ENCODE data around the gene TICAM1.
"Not testable (repeated sequence)": the region's sequence is repeated elsewhere in the genome, so short reads cannot be mapped to it uniquely, and the experiment has no call there.

TICAM1 gene

DNA sequence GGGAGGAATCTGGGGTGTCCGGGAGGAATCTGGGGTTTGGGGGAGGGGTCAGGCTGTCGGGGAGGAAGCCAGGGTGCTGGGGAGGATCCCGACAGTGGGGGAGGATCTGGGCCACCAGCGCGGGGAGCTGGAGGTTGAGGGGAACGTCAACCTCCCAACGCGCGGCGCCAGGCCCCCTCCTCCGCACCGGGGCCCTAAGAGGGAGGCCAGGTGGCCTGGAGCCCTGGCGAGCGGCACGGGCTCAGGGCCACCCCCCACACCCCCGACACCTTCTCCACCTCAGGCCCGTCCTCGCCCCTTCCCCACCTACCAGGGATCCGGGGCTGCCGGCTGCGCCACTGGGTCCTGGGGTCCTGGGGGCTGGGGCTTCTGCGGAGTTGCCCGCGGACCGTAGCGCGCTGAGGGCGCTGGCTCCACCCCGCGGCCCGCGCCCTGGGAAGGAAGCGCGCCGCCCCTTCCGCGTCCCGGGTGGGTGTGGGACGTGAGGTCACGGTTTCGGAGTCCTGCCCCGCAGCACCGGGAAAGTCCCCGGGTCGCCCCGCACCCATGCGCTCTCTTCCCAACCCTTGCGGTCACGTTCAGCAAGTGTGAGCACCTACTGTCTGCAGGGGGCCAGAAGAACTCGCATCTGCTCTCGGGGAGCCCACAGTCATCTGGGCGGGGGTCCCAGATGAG is at the start of gene TICAM1:
TSS of gene TICAM1 (minus strand) at position 409 of the 675 bp plus-strand sequence. CDS start 13,335 bp downstream, outside the sequence.
- H3K27ac Mint-ChIP-seq = peak within 1 kb of the TSS; percentile 93

GRCh38 chr19:4879041-4879440 is 47.5 kb upstream of the TICAM1 start:
- Mint-ChIP-seq H3K9me3 (no peaks in the 10 kb centered on the region), H3K4me3 (no peak overlapping the region), H3K4me1 (peaks cover 6% of the 10 kb centered on the region), H3K27ac (no peak overlapping the region), H3K27me3 (no peaks in the 10 kb centered on the region), H3K36me3 (no peaks in the 10 kb centered on the region)

More for the DNA sequence above, at the start of gene TICAM1:
- Mint-ChIP-seq H3K4me1 (peaks cover 28% of the 10 kb centered on the region), H3K27me3 (no peaks in the 10 kb centered on the region), H3K9me3 (no peaks in the 10 kb centered on the region), H3K4me3 (peak within 1 kb of the TSS; percentile 87), H3K36me3 (peaks cover 2% of the 10 kb centered on the region)

- Mint-ChIP-seq H3K9me3 (no peaks in the 10 kb centered on the region), H3K4me3 (no peak overlapping the region), H3K27me3 (peaks cover 4% of the 10 kb centered on the region), H3K36me3 (no peaks in the 10 kb centered on the region), H3K4me1 (peaks cover 6% of the 10 kb centered on the region), H3K27ac (no peak overlapping the region)
Measured at GRCh38 chr19:4878491-4878968, 47.0 kb upstream of the TICAM1 start.

DNA sequence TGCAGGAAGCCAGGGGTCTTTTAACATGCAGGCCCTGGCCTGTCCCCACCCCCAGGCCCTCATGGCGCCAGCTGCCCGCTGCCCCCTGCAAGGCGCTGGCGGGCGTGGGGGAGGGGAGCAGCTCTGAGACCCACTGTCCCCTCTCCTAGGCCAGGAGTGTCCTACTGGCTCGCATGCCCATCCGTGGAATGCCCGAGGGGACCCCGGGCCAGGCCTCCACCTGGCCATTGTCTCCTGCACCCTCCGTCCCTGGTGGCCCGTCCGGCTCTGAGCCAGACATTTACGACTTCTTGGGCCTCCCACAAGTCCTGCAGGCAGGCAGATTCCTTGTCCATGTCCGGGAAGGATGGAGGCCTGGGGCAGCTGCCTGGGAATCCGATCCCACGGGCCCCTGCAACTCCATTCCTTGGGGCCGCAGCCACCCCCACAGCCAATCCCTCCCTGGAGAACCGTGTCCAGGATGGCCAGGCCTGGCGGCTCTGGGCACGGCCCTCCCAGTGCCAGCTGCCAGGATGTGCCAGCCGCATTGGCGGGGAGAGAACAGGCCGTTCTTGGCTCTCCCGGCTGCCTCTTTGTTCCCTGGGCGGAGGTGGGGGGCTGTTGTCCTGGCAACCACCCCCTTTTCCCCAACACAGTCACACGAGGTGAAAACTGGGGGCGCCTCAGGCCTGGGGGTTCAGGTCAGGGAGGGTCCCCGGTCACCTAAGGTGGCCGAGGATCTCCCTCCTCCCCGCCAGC is 46.4 kb upstream of the TICAM1 start:
- H3K27me3 Mint-ChIP-seq = peaks cover 4% of the 10 kb centered on the region
- no peak overlapping the region for H3K27ac Mint-ChIP-seq
- peaks cover 6% of the 10 kb centered on the region for H3K4me1 Mint-ChIP-seq
- no peaks in the 10 kb centered on the region for H3K9me3 Mint-ChIP-seq
- no peaks in the 10 kb centered on the region for H3K36me3 Mint-ChIP-seq
- no peak overlapping the region for H3K4me3 Mint-ChIP-seq

- Mint-ChIP-seq H3K27ac (peak overlapping the region; percentile 46), H3K36me3 (no peaks in the 10 kb centered on the region), H3K9me3 (no peaks in the 10 kb centered on the region), H3K4me3 (no peak overlapping the region), H3K27me3 (peaks cover 4% of the 10 kb centered on the region), H3K4me1 (peaks cover 15% of the 10 kb centered on the region)
Measured at GRCh38 chr19:4873930-4874329, 42.4 kb upstream of the TICAM1 start.

DNA sequence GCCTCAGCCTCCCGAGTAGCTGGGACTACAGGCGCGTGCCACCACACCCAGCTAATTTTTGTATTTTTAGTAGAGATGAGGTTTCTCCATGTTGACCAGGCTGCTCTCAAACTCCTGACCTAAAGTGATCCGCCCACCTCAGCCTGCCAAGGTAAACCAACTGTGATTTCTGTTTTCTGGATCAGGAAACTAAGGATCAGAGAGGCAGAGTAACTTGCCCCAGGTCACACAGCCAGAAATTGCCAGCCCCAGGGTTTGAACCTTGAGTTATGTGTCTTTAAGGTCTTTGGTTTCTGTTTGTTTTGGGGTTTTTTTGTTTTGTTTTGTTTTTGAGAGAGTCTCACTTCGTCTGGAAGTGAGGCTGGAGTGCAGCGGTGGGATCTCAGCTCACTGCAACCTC is 40.2 kb upstream of the TICAM1 start:
- H3K9me3 Mint-ChIP-seq = no peaks in the 10 kb centered on the region
- peaks cover 4% of the 10 kb centered on the region for H3K27me3 Mint-ChIP-seq
- no peak overlapping the region for H3K4me3 Mint-ChIP-seq
- no peak overlapping the region for H3K27ac Mint-ChIP-seq
- no peaks in the 10 kb centered on the region for H3K36me3 Mint-ChIP-seq
- peaks cover 9% of the 10 kb centered on the region for H3K4me1 Mint-ChIP-seq

DNA sequence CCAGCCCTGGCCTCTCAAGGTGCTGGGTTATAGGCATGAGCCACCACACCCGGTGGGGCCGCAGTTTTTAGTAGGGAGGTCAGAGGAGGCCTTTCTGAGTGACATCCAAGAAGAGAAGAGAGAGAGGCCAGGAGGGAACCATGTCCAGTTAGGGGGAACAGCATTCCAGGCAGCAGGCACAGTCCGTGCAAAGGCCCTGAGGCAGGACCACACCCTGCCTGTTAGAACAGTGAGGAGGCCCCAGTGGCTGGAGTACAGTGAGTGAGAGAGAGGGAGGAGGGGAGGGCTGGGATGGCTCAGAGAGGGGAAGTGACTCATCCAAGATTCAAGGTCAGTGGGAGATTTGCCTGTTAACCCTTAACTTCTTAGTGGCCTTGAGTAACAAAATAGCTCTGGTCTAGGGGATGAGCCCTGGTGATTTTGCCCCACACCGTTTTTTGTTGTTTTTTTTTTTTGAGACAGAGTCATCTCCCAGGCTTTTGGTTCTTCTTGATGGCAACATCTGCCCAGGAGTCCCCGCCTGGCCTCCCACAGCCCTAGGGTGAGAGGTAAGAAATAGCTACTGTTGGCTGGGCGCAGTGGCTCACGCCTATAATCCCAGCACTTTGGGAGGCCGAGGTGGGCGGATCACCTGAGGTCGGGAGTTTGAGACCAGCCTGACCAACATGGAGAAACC is 38.7 kb upstream of the TICAM1 start:
- Mint-ChIP-seq H3K27ac (no peak overlapping the region), H3K4me3 (no peak overlapping the region), H3K4me1 (peaks cover 14% of the 10 kb centered on the region), H3K27me3 (peaks cover 4% of the 10 kb centered on the region), H3K36me3 (no peaks in the 10 kb centered on the region), H3K9me3 (no peaks in the 10 kb centered on the region)

GRCh38 chr19:4868286-4868834 is 36.8 kb upstream of the TICAM1 start:
- Mint-ChIP-seq H3K27ac (no peak overlapping the region), H3K4me3 (peak overlapping the region; percentile 81), H3K36me3 (no peaks in the 10 kb centered on the region), H3K4me1 (peaks cover 14% of the 10 kb centered on the region), H3K9me3 (no peaks in the 10 kb centered on the region), H3K27me3 (no peaks in the 10 kb centered on the region)

DNA sequence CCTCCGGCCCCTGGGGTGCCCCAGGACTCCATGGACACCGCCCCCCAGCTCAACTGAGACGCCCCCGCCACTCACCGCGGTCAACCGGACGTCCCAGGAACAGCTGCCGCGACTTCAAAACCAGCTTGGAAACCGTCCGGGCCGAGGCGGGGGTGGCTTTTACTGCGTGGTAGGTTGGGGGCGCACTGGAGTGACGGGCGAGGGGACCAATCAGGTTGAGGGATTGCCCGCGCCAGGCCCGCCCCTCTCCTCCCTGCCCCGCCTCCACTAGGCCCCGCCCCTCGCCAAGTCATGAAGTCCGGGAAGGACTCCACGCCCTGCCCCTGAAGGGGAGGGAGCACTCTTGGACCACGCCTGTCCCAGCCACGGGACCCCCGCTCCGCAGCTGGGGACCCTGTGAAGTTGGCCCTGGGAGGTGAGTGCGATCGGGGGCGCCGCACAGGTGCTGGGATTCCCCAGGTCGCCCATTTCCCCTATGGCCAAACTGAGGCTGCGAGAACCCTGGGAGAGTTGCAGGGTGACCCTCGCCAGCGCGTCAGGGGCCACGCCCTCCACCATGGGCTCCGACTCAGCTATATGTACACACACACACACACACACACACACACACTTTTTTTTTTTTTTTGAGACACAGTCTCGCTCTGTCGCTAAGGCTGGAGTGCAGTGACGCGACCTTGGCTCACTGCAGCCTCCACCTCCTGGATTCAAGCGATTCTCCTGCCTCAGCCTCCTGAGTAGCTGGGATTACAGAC is 36.2 kb upstream of the TICAM1 start, which contains the start of gene PLIN3:
TSS of gene PLIN3 (minus strand) at position 134 of the 752 bp plus-strand sequence. CDS start 6,273 bp downstream, outside the sequence.
- Mint-ChIP-seq H3K4me3 (peak within 1 kb of the TSS; percentile 81), H3K36me3 (no peaks in the 10 kb centered on the region), H3K4me1 (peaks cover 13% of the 10 kb centered on the region), H3K9me3 (no peaks in the 10 kb centered on the region), H3K27me3 (no peaks in the 10 kb centered on the region), H3K27ac (peak within 1 kb of the TSS; percentile 68)

DNA sequence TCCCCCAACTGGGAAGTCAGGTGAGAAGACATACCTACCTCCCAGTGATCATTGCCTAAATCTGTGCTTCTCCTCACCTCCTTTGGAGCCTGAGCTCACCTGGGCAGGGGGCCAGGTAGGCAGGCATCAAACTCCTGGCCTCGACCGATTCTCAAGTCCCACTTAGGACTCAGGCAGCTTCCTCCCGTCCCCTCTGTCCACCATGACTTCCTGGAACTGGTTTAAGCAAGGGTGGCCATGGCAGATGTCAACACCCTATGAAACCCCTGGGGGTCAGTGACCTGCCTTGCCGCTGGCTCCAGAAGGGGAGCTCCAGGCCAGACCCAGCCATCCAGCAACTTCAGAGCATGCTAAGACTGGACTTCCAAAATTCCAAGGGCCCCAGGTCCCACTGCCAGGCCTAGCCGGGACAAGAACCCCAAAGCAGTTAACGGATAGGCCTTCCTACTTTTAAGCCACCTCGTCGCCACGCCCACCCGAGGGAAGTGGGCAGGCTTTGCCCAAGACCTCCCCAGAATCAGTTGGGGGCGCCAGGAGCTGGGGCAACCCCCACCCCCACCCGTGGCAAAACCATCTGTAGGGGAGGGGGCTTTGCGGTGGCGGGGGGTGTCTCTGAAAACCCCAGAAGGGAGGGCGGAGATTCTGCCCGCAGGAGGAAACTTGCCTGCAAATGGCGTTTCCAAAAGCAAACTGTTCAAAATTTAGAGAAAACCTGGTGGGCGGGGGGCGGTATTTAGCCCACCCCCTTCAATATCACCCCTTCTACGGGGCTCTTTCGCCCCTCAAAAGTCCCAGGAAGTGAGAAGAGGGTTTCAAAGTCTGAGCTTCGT is 35.3 kb upstream of the TICAM1 start:
- Mint-ChIP-seq H3K27me3 (no peaks in the 10 kb centered on the region), H3K9me3 (no peaks in the 10 kb centered on the region), H3K4me3 (peak overlapping the region; percentile 81), H3K27ac (peak overlapping the region; percentile 17), H3K36me3 (no peaks in the 10 kb centered on the region), H3K4me1 (peaks cover 10% of the 10 kb centered on the region)

DNA sequence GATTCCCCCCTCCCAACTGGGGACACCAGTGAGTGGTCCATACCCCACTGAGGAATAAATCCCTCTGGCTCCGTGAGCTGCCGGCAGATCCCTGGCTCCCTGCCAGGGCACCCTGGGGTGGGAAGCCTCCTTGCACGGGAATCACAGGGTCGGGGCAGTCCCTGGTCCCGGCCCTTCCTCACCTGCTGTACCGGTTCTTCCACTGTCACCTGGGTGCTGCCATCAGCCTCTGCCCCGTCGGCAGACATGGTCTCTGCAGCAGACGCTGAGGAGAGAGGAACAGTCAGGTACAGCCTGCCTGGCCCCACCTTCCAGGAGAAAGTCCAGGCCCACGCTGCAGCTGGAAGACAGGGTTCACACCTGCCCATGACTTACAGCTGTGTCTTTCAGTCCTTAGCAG is 29.6 kb upstream of the TICAM1 start:
- Mint-ChIP-seq H3K36me3 (no peaks in the 10 kb centered on the region), H3K4me1 (no peaks in the 10 kb centered on the region), H3K9me3 (no peaks in the 10 kb centered on the region), H3K27me3 (no peaks in the 10 kb centered on the region), H3K4me3 (no peak overlapping the region), H3K27ac (no peak overlapping the region)

DNA sequence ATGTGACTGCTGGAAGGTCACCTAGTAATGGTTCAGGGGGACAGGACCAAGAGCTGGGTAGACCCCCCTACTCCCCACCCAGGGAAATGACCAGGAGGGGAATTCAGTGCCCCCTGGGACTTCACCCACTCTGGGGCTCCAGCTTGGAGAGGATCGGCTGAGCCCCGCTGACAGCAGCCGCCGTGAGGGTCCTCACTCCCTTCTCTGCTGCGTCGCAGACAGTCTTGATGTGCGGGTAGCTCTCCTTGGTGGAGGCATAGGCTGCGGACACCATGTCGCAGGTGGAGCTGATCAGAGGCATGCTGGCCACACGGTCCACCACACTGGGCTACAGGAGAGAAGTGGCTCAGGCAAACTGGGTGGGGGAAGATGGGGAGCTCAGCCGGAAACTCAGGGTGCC is 28.2 kb upstream of the TICAM1 start:
- no peaks in the 10 kb centered on the region for H3K36me3 Mint-ChIP-seq
- H3K27ac Mint-ChIP-seq = no peak overlapping the region
- no peaks in the 10 kb centered on the region for H3K4me1 Mint-ChIP-seq
- H3K27me3 Mint-ChIP-seq = no peaks in the 10 kb centered on the region
- no peaks in the 10 kb centered on the region for H3K9me3 Mint-ChIP-seq
- no peak overlapping the region for H3K4me3 Mint-ChIP-seq

DNA sequence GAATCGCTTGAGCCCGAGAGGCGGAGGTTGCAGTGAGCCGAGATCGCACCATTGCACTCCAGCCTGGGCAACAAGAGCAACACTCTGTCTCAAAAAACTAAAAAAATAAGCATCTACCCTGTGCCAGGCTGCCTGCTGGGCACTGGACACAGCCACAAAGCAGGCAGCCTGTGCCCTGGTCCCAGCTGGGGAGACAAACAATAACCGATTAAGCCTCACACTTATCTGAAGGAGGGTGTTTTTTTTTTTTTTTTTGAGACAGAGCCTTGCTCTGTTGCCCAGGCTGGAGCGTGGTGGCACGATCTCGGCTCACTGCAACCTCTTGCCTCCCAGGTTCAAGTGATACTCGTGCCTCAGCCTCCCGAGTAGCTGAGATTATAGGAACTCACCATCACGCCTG is 25.0 kb upstream of the TICAM1 start:
- H3K9me3 Mint-ChIP-seq, H3K4me1 Mint-ChIP-seq, H3K4me3 Mint-ChIP-seq: not testable (repeated sequence)

DNA sequence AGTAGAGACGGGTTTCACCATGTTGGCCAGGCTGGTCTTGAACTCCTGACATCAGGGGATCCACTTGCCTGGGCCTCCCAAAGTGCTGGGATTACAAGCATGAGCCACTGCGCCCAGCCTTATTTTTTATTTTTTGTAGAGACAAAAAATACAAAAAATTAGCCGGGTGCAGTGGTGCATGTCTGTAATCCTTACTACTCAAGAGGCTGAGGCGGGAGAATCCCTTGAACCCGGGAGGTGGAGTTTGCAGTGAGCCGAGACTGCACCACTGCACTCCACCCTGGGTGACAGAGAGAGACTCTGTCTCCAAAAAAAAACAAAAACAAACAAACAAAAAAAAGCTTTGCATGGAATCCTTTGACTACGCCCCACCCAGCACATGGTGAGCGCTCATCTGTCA is 22.0 kb upstream of the TICAM1 start:
- not testable (repeated sequence) for H3K4me1 Mint-ChIP-seq, H3K36me3 Mint-ChIP-seq, H3K27ac Mint-ChIP-seq

More for the DNA sequence above, 25.0 kb upstream of the TICAM1 start:
- not testable (repeated sequence) for H3K36me3 Mint-ChIP-seq, H3K27ac Mint-ChIP-seq, H3K27me3 Mint-ChIP-seq

More for the DNA sequence above, 22.0 kb upstream of the TICAM1 start:
- not testable (repeated sequence) for H3K4me3 Mint-ChIP-seq, H3K9me3 Mint-ChIP-seq, H3K27me3 Mint-ChIP-seq

All from activated naive CD4-positive, alpha-beta T cell treated with anti-CD3 and anti-CD28 coated beads, Interleukin-2, amount 50 U/mL, for 24 hours (primary cell).